ENCODE results near the gene EHD3.

Gene EHD3

DNA sequence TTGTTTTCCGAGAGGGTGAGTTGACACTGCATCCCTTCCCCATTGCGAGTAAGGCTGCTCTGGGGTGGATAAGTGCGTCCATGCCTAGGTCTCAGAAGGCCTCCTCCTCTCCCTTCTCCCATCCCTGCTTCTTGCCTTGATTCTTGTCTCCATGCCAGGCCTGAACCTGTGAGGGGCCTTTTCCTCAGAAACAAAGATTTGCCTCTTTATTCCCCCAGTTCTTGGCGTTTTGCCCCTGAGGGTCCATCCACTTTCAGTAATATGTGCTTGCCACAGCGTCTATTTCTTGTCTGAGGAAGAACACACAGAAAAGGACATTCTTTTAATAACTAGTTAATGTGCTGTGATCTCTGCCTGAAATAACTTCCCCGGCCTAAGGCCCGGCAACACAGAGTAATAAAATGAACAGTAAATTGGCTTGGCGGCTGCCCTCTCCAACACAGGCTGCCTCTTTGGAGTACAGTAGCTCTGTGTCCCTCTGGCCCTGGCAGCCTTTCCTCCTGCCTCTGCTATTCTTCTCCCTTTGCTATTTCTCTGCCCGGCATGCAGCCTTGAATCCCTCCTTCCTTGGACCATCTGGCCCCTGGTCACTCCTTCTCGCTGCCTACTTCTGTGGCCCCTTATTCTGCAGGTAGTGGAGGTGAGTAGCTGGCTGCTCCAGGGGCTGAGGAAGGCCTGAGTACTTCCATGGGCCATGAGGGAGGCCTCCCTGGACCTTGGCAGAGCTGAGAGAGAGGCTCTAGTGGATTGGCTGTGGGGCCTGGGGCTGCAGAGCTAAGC lies 4.4 kb downstream of the EHD3 start:
- Histone ChIP-seq H3K36me3 (ENCODE audit: low read length) (no peaks in the 10 kb centered on the region), H3K9me3 (ENCODE audit: insufficient read depth, low read length) (no peaks in the 10 kb centered on the region), H2AFZ (ENCODE audit: low read depth, low read length, severe bottlenecking) (no peak overlapping the region), H3K4me2 (ENCODE audit: low read depth, low read length, poor library complexity, severe bottlenecking) (no peak overlapping the region), H3K9ac (ENCODE audit: low read length) (no peak overlapping the region), H3F3A (ENCODE audit: insufficient read depth) (no peaks in the 10 kb centered on the region), H3K9me2 (replicated peaks; ENCODE audit: insufficient read depth, low read length) (no peaks in the 10 kb centered on the region), H3K27ac (ENCODE audit: low read depth, low read length) (no peak overlapping the region), H4K20me1 (ENCODE audit: low read depth, low read length) (no peaks in the 10 kb centered on the region), H3K4me3 (ENCODE audit: insufficient read depth, low read length, poor library complexity, severe bottlenecking) (no peak overlapping the region), H3K27me3 (ENCODE audit: low read length) (no peaks in the 10 kb centered on the region), H3K79me2 (ENCODE audit: insufficient read depth, low read length) (no peaks in the 10 kb centered on the region)
- TF ChIP-seq, protein P1, sequence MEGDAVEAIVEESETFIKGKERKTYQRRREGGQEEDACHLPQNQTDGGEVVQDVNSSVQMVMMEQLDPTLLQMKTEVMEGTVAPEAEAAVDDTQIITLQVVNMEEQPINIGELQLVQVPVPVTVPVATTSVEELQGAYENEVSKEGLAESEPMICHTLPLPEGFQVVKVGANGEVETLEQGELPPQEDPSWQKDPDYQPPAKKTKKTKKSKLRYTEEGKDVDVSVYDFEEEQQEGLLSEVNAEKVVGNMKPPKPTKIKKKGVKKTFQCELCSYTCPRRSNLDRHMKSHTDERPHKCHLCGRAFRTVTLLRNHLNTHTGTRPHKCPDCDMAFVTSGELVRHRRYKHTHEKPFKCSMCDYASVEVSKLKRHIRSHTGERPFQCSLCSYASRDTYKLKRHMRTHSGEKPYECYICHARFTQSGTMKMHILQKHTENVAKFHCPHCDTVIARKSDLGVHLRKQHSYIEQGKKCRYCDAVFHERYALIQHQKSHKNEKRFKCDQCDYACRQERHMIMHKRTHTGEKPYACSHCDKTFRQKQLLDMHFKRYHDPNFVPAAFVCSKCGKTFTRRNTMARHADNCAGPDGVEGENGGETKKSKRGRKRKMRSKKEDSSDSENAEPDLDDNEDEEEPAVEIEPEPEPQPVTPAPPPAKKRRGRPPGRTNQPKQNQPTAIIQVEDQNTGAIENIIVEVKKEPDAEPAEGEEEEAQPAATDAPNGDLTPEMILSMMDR (IDR thresholded peaks at IDR 0.05; ENCODE audit: insufficient read depth, low read length, poor library complexity, severe bottlenecking), result no peak
- no peak for TF ChIP-seq EZH2phosphoT487 (conservative IDR thresholded peaks at IDR 0.05; ENCODE audit: low read length)

DNA sequence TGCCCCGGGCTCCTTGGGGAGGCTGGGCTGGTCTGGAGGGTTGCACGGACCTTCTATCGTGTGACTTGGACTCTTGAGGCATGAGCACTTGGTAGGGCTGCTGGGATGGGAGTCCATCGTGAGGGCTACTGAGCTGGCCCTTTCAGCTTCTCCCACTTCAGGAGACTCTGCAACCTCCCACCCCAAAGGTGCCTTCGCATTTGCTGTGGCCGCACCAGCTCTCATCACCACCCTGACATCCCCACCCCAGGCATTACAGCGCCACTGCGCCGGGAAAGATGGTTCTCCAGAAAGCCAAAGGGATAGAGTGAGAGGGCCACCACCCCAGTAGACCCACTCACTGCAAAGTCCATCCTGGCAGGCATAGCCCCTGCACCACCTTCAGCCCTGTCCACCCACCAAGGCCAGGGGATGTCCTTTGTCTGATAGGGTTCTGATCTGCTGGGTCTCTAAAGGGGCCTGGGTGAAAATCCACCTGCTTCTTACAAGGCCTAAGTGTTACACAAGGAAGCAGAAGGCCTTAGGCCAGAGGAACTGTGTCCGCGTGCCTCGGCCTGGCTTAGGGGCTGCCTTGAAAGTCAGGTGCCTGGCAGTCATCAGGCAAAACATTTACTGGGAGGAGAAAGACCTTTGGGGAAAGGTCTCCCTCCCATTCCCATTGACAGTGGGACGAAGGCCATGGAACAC lies 5.1 kb downstream of the EHD3 start:
- Histone ChIP-seq H3K9ac (ENCODE audit: low read length) (no peak overlapping the region), H3K9me2 (replicated peaks; ENCODE audit: insufficient read depth, low read length) (no peaks in the 10 kb centered on the region), H2AFZ (ENCODE audit: low read depth, low read length, severe bottlenecking) (no peak overlapping the region), H3F3A (ENCODE audit: insufficient read depth) (no peaks in the 10 kb centered on the region), H3K4me3 (ENCODE audit: insufficient read depth, low read length, poor library complexity, severe bottlenecking) (no peak overlapping the region), H4K20me1 (ENCODE audit: low read depth, low read length) (no peaks in the 10 kb centered on the region), H3K79me2 (ENCODE audit: insufficient read depth, low read length) (no peaks in the 10 kb centered on the region), H3K27ac (ENCODE audit: low read depth, low read length) (no peak overlapping the region), H3K4me2 (ENCODE audit: low read depth, low read length, poor library complexity, severe bottlenecking) (no peak overlapping the region), H3K36me3 (ENCODE audit: low read length) (no peaks in the 10 kb centered on the region), H3K27me3 (ENCODE audit: low read length) (no peaks in the 10 kb centered on the region), H3K9me3 (ENCODE audit: insufficient read depth, low read length) (no peaks in the 10 kb centered on the region)
- no peak for TF ChIP-seq EZH2phosphoT487 (conservative IDR thresholded peaks at IDR 0.05; ENCODE audit: low read length)
- TF ChIP-seq, protein P1 (IDR thresholded peaks at IDR 0.05; ENCODE audit: insufficient read depth, low read length, poor library complexity, severe bottlenecking), result no peak

DNA sequence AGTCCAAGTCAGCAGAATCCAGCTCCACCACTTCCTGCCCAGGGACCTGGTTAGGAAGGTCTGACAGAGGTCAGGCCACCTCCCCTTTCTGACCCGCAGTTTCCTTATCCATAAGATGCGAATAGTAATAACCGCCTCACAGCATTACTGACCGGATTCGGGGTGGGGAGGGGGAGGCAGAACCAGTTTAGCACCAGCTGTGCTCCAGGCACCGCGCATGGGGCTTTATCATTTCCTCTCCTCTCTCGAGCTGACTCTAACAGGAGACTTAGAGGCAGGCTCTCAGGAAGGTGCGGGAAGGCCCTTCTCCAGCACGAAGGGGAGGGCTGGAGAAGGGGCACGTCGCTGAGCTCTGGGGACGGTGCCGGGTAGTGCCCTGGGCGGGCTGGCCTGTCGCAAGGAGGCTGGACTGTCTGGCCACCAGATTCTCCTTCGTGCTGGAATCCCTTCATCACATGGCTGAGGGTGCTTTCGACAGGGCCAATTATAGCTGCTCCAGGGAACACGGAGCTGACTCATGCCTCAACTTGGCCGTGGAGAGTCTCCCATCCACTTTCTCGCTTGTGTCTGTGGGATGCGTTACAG lies 5.7 kb downstream of the EHD3 start:
- Histone ChIP-seq H3K9ac (ENCODE audit: low read length) (no peak overlapping the region), H3F3A (ENCODE audit: insufficient read depth) (no peaks in the 10 kb centered on the region), H3K9me3 (ENCODE audit: insufficient read depth, low read length) (no peaks in the 10 kb centered on the region), H3K4me3 (ENCODE audit: insufficient read depth, low read length, poor library complexity, severe bottlenecking) (no peak overlapping the region), H3K27me3 (ENCODE audit: low read length) (no peaks in the 10 kb centered on the region), H3K79me2 (ENCODE audit: insufficient read depth, low read length) (no peaks in the 10 kb centered on the region), H4K20me1 (ENCODE audit: low read depth, low read length) (no peaks in the 10 kb centered on the region), H2AFZ (ENCODE audit: low read depth, low read length, severe bottlenecking) (no peak overlapping the region), H3K27ac (ENCODE audit: low read depth, low read length) (no peak overlapping the region), H3K4me2 (ENCODE audit: low read depth, low read length, poor library complexity, severe bottlenecking) (no peak overlapping the region), H3K9me2 (replicated peaks; ENCODE audit: insufficient read depth, low read length) (no peaks in the 10 kb centered on the region), H3K36me3 (ENCODE audit: low read length) (no peaks in the 10 kb centered on the region)
- TF ChIP-seq, protein P1 (IDR thresholded peaks at IDR 0.05; ENCODE audit: insufficient read depth, low read length, poor library complexity, severe bottlenecking), result no peak
- no peak for TF ChIP-seq EZH2phosphoT487 (conservative IDR thresholded peaks at IDR 0.05; ENCODE audit: low read length)

Data from SU-DHL-6 (cell line).